GM21737 (cell line): Measurements from ENCODE around the gene COMMD9.
"Not testable (repeated sequence)": the region's sequence is repeated elsewhere in the genome, so short reads cannot be mapped to it uniquely, and the experiment has no call there.

Experiments used
- ATAC-seq: cut with Tn5 transposase; IDR thresholded peaks from one replicate; pipeline ENCODE4 v1.9.1; 2021; ENCODE audit warnings: mild to moderate bottlenecking, moderate library complexity; ENCODE audit not compliant: unreplicated experiment

The COMMD9 gene

DNA sequence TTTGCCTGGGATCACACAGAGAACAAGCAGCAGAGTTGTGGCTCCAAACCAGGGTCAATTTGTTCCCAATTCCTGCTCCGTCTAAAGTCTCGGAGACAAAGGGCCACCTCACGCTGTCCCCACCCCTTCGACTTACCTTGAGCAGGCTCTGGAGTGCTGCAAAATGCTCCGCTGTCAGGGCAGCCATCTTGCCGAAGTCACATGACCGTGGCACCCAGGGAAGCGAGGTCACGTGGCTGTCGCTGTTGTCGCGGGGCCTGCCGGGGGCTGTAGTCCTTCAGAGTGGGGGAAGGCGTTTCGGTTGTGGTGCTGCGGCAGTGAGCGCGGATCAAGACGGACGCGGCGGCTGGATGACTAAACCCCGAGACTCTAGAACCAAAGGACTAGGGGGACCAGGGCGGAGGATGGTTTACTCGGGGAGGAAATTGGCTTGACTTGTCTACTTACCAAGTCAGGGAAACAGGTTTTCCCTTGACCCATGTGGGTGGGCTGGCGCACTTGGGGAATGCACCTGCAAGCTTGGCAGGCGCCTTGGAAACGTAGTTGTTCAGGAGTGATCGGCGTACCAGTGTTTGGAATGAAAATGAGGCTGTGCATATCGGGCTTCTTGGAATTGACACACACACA, at the start of gene COMMD9:
Gene COMMD9 (minus strand): TSS at position 199 of the 627 bp plus-strand sequence. CDS start 12 bp downstream, at position 187.
- ATAC-seq: peak; percentile 99

- ATAC-seq: no peak
These were observed 44.7 kb upstream of the COMMD9 start for GRCh38 chr11:36333897-36334296.

DNA sequence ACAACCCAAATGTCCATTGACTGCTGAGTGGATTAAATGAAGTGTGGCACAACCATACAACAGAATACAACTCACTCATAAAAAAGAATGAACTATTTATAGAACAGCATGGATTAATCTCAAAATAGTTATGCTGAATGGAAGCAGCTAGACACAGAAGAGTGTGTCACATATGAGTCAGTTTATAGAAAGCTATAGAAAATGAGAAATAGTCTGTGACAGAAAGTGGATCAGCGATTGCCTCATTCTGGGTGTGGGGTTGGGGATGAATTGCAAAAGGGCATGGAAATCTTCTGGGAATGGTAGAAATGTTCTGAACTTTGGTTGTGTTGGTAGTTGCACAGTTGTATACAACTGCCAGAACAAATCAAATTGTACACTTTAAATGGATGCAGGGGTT, 44.2 kb upstream of the COMMD9 start:
- no peak for ATAC-seq

GRCh38 chr11:36330411-36330810, 41.2 kb upstream of the COMMD9 start:
- no peak for ATAC-seq

GRCh38 chr11:36328966-36329673, 39.9 kb upstream of the COMMD9 start:
- ATAC-seq: no peak

DNA sequence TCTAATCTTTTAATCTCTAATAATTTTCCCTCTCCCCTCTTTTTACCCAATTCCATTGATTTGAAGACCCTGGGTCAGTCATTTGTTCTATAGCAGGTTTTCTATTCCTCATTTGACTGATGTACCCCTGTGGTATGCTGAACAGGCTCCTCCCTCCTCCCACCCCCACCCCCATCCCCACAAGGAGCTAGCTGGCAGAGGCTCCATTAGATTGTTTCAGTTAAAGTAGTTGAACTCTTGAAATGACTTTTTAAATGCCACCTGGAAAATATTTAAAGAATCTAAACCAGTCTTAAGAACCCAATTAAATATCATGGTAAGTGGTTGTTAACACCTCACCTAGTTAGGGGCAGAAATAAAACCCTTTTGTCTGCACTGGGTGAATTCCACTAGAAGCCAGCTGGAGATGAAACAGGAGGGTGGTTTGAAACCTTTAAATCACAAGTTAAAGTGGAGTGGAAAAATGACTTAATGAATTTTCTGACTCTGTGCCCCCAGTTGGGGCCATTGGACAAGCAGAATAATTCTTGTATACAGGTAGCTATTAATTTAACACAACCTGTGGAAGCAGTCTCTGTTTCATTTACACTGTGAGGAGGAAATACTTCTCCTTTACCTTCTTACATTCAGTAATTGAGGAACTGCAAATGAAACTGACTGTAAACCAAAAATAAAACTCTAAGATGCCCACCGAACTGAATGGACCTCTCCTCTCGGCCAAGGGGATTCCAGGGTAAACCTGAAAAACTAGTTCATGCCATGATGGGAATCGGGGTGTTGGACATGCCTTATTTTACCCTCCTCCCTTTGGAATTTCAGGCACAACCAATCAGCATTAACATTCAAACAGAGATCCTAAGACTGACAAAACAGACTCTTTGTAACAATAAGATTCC, 37.5 kb upstream of the COMMD9 start:
- no peak for ATAC-seq

- ATAC-seq: not testable (repeated sequence)
These were observed 36.2 kb upstream of the COMMD9 start for GRCh38 chr11:36325403-36325802.

DNA sequence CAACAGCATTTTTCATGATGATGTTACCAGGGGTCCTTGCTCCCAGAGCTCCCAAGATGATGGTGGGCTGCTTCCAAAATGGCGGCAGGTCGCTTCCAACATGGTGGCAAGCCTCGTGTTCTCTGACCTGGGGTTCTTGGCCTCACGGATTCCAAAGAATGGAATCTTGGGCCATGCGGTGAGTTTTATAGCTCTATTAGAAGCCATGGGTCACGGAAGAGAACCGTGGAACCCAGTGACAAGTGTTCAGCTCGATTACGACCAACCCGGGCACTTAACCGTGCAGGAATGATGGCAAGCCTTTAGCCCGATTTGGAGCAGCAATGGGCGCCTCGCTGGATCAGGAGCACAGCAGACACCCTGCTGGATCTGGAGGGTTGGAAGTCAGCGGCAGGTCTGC, 35.7 kb upstream of the COMMD9 start:
- not testable (repeated sequence) for ATAC-seq

- ATAC-seq: no peak
These were observed 28.8 kb upstream of the COMMD9 start for GRCh38 chr11:36317992-36318391.

DNA sequence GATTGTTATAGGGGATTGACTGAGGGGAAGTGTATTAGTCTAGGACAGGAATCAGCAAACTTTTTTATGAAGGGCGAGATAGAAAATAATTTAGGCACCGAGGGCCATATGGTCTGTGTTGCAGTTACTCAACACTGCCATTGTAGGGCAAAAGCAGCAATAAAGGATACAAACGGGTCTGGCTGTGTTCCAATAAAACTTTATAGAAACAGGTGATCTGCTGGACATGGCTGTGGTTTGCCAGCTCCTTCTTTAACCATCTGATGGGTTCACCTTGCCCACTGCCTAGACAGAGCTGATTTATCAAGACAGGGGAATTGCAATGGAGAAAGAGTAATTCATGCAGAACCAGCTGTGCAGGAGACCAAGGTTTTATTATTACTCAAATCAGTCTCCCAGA, 26.8 kb upstream of the COMMD9 start:
- ATAC-seq: no peak

- no peak for ATAC-seq
These were observed 25.2 kb upstream of the COMMD9 start for GRCh38 chr11:36314434-36314767.

- no peak for ATAC-seq
These were observed 24.7 kb upstream of the COMMD9 start for GRCh38 chr11:36313750-36314433.

DNA sequence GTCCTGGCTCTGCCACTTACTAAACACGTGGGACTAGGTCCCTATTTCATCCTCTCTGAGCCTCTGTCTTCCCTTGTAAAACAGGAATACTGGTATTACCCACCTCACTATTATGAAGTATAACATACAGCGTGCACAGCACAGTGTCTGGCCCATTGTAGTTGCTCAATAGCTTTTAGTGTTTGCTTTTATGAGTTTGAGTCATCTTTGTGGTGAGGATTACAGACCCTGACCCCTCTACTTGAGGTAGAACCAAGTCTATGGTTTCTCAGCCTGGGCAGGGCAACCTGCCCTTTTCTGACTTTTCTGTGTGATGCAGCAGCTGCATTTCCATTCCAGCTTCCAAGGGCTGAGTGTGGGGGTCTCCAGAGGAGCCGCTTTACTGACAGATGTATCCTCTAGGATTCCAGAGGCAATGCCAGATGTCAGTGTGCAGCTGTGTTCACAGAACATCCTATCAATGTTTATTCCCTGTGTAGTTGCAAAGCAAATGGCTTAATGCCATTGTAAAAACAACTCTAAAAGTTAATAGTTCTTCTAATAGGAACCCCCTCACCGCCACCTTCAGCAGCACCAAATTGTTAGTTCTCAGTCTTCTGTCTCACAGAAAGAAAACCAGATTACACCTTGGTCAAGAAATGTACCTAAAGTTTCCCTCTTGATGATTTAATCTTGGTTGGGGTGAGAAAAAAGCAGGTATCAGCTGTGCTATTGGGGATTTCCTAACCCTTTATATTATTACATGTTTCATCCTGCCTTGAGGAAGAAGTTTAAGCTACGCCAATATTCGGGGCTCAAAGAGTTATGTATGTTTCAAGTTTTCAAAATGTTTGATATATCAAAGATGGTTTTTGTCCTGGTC, 23.6 kb upstream of the COMMD9 start:
- no peak for ATAC-seq

DNA sequence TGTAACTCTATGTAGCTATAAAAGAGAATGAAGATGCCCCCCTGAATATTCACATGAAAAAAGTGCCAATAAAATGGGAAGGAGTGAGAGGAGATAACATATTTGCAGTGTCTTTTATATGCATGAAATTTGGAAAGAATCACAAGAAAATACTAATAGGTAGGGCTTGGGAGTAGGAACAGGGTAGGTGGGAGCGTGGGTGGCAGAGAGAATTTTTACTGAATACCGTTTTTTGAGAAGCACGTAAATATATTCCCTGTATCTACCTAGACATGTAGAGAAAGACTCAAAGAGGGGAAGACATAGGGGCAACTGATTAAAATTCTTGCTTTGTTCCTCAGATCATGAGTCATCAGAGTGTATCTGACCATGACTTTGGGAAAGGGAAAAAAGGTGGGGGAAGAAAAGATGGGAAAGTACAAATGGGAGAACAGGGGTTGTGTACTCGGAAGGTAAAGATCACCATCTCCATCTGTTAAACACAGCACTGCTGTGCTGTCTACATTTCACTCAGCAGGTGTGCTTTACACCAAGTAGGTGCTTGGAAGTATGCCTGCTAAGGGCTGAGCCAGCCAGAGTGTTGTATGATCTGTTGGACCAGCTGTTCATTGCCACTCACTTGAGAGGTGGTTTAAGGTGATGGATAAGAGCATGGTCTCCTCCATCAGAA, 22.8 kb upstream of the COMMD9 start:
- ATAC-seq: no peak

DNA sequence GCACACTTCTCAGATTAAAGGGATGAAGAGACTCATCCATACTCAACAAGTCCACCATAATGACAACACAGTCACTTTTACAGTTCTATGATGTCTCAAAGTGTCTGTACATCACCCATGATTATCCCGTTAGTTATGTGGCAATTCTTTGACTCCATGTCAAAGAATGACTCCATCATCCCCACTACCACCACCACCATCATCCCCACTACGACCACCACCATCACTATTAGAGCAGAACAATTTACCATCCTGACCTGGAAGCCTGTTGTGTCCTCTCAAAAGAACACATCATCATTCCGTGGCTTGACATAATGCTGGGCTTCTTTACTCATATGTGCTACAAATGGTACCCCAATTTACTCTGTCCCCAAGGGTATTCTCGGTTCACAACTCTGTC, 20.6 kb upstream of the COMMD9 start:
- no peak for ATAC-seq

- no peak for ATAC-seq
These were observed 19.4 kb upstream of the COMMD9 start for GRCh38 chr11:36308577-36308976.

- ATAC-seq: no peak
These were observed 17.7 kb upstream of the COMMD9 start for GRCh38 chr11:36306888-36307287.

GRCh38 chr11:36305047-36305446, 15.8 kb upstream of the COMMD9 start:
- no peak for ATAC-seq

DNA sequence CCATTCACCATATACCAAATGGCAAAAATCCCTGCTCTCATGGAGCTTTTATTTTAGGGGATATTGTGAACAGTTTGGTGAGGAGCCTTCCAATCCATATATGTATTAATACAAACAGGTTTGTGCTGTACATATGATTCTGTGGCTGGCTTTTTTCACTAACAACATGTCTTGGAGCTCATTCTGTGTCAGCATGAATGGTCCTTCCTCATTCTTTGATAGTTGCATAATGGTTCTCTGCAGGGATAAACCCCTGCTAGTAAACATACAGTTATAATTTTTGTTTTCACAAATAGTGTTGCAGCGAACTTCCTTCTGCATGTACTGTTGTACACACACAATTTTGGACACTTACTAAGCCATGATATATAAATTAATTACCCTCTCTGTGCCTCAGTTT, 15.1 kb upstream of the COMMD9 start:
- no peak for ATAC-seq

DNA sequence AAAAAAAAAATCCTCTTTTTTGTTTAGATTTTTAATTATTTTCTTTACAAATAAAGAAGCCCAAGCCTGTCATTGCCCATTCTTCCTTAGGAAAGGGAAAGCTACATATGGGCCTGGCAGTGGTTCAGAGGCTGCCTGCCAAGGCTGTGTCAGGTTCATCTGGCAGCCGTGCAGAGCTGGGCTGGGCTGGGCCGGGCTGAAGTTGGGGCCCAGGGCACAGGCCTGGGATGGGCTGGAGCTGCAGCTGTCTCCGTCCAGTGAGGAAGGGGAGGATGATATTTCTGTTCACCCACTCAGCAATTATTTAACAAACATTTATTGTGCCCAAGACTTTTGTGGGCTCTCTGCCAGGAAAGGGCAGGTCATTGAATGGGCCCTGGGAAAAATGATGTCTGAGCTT, 11.4 kb upstream of the COMMD9 start:
- no peak for ATAC-seq
